Erythroblast (primary cell): Measurements from ENCODE around the gene CHST8.

Source experiments
- GATA1 ChIP-seq: IDR thresholded peaks from 2 replicates; pipeline ENCODE4 v1.6.1; 2011; ENCODE audit warnings: low read depth, mild to moderate bottlenecking, control low read depth, low read length, moderate library complexity
- POLR2A ChIP-seq: IDR thresholded peaks from 2 replicates; pipeline ENCODE4 v1.6.1; 2011; ENCODE audit warnings: mild to moderate bottlenecking, low read length

DNA sequence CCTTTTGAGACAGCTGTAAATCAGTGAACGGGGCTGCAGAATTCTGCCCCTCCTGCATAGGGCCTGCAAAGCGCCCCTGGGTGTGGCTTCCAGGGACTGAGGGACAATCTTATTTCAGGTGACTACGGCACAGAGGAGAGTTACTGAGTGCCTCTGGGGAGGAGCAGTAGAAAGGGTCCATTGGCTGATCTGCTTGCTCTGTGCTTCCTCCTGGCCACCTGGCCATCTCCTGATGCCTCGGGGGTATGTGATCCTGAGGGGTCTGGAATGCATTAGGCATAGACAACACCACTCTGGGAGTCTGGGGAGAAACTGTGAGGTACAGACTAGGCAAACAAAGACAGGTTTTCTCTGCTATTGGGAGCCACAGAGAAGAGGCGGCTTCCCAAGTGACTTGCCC lies 177.7 kb downstream of the CHST8 start:
- TF ChIP-seq POLR2A (no peak), GATA1 (no peak)
